H9 (cell line): Measurements from ENCODE around the gene RALBP1. TPM values are rescaled to one million over a fixed set of nuclear protein-coding genes. Genes with fewer than 3 reads are reported as not detected.
"Not testable (repeated sequence)": the region's sequence is repeated elsewhere in the genome, so short reads cannot be mapped to it uniquely, and the experiment has no call there.

ENCODE experiments used
- DNase-seq: peaks from one replicate; pipeline ENCODE4 v3.0.0-alpha.2; 2017
- H2AFZ ChIP-seq: one replicate; pipeline ENCODE4 v1.6.1; 2013; ENCODE audit warnings: mild to moderate bottlenecking, low read length, control low read depth, moderate library complexity
- H2AK5ac ChIP-seq: 2 replicates; pipeline ENCODE4 v1.6.1; 2013; ENCODE audit warnings: low read length, control low read depth, mixed read lengths; ENCODE audit not compliant: insufficient read length
- H2BK120ac ChIP-seq: one replicate; pipeline ENCODE4 v1.6.1; 2013; ENCODE audit warnings: low read depth, mild to moderate bottlenecking, low read length, control low read depth, inconsistent platforms; ENCODE audit not compliant: poor library complexity, severe bottlenecking
- H2BK12ac ChIP-seq: 2 replicates; pipeline ENCODE4 v1.6.1; 2013; ENCODE audit warnings: low read length, control low read depth, mixed read lengths, low read depth; ENCODE audit not compliant: insufficient read length
- H2BK15ac ChIP-seq: 2 replicates; pipeline ENCODE4 v1.6.1; 2013; ENCODE audit warnings: low read depth, low read length, control low read depth
- H2BK20ac ChIP-seq: one replicate; pipeline ENCODE4 v1.6.1; 2013; ENCODE audit warnings: low read depth, mild to moderate bottlenecking, low read length, control low read depth, inconsistent platforms; ENCODE audit not compliant: poor library complexity, severe bottlenecking
- H2BK5ac ChIP-seq: 2 replicates; pipeline ENCODE4 v1.6.1; 2013; ENCODE audit warnings: low read length, control low read depth, mixed read lengths; ENCODE audit not compliant: insufficient read length
- H3K14ac ChIP-seq: 2 replicates; pipeline ENCODE4 v1.6.1; 2013; ENCODE audit warnings: low read length, control low read depth; ENCODE audit not compliant: insufficient read depth
- H3K18ac ChIP-seq: 2 replicates; pipeline ENCODE4 v1.6.1; 2013; ENCODE audit warnings: low read depth, mild to moderate bottlenecking, mixed read lengths, low read length, control low read depth; ENCODE audit not compliant: insufficient read length
- H3K23ac ChIP-seq: 2 replicates; pipeline ENCODE4 v1.6.1; 2013; ENCODE audit warnings: low read length, control low read depth, mixed read lengths, low read depth; ENCODE audit not compliant: insufficient read length
- H3K23me2 ChIP-seq: 2 replicates; pipeline ENCODE4 v1.6.1; 2013; ENCODE audit warnings: low read depth, mild to moderate bottlenecking, mixed read lengths, low read length, control low read depth; ENCODE audit not compliant: insufficient read length, poor library complexity, severe bottlenecking
- H3K27ac ChIP-seq: 2 replicates; pipeline ENCODE4 v1.5.1; 2013; ENCODE audit warnings: low read length, control low read depth, mixed read lengths, low read depth; ENCODE audit not compliant: insufficient read length
- H3K27me3 ChIP-seq: 2 replicates; pipeline ENCODE4 v1.6.1; 2013; ENCODE audit warnings: low read length, control low read depth, inconsistent platforms; ENCODE audit not compliant: insufficient read depth
- H3K4ac ChIP-seq: 2 replicates; pipeline ENCODE4 v1.6.1; 2013; ENCODE audit warnings: low read depth, mild to moderate bottlenecking, control low read depth, inconsistent platforms, low read length, moderate library complexity
- H3K4me1 ChIP-seq: 2 replicates; pipeline ENCODE4 v1.6.1; 2013; ENCODE audit warnings: low read length, control low read depth, inconsistent platforms; ENCODE audit not compliant: insufficient read depth
- H3K4me2 ChIP-seq: 2 replicates; pipeline ENCODE4 v1.6.1; 2013; ENCODE audit warnings: low read length, control low read depth, mixed read lengths; ENCODE audit not compliant: insufficient read length, insufficient read depth
- H3K56ac ChIP-seq: 2 replicates; pipeline ENCODE4 v1.6.1; 2013; ENCODE audit warnings: low read depth, mild to moderate bottlenecking, mixed read lengths, low read length, control low read depth; ENCODE audit not compliant: insufficient read length
- H3K79me1 ChIP-seq: 2 replicates; pipeline ENCODE4 v1.6.1; 2013; ENCODE audit warnings: low read depth, mild to moderate bottlenecking, moderate library complexity, low read length, control low read depth, inconsistent platforms; ENCODE audit not compliant: insufficient read depth, poor library complexity, severe bottlenecking
- H3K79me2 ChIP-seq: 2 replicates; pipeline ENCODE4 v1.6.1; 2013; ENCODE audit warnings: low read length, control low read depth, inconsistent platforms; ENCODE audit not compliant: insufficient read depth
- H3K9ac ChIP-seq: 2 replicates; pipeline ENCODE4 v1.6.1; 2013; ENCODE audit warnings: low read length, control low read depth, mixed read lengths; ENCODE audit not compliant: insufficient read length; ENCODE audit errors: extremely low read depth
- H3K9me3 ChIP-seq: one replicate; pipeline ENCODE4 v1.6.1; 2013; ENCODE audit warnings: low read depth, low read length, inconsistent platforms; ENCODE audit not compliant: control insufficient read depth
- H3T11ph ChIP-seq: one replicate; pipeline ENCODE4 v1.6.1; 2013; ENCODE audit warnings: mild to moderate bottlenecking, low read length, control low read depth, inconsistent platforms
- H4K20me1 ChIP-seq: one replicate; pipeline ENCODE4 v1.6.1; 2013; ENCODE audit not compliant: control insufficient read depth, insufficient read length, insufficient read depth
- H4K5ac ChIP-seq: 2 replicates; pipeline ENCODE4 v1.6.1; 2013; ENCODE audit warnings: low read depth, mild to moderate bottlenecking, mixed read lengths, low read length, control low read depth; ENCODE audit not compliant: insufficient read length
- H4K8ac ChIP-seq: replicated peaks from 2 replicates; pipeline ENCODE4 v1.6.1; 2013; ENCODE audit warnings: low read length, control low read depth, mixed read lengths, low read depth; ENCODE audit not compliant: insufficient read length
- H4K91ac ChIP-seq: 2 replicates; pipeline ENCODE4 v1.6.1; 2013; ENCODE audit warnings: low read depth, mild to moderate bottlenecking, moderate library complexity, mixed read lengths, low read length, control low read depth; ENCODE audit not compliant: insufficient read length
- H3K27ac Mint-ChIP-seq, 3 experiments: 2 replicates in 2 of 3; 3 replicates in 1 of 3; pipeline ENCODE4 v1.8.0; 2020 to 2021; ENCODE audit warnings: mixed read lengths in 3 of 3, mild to moderate bottlenecking in 1 of 3, moderate library complexity in 1 of 3
- H3K27me3 Mint-ChIP-seq: 2 replicates; pipeline ENCODE4 v1.8.0; 2021; ENCODE audit warnings: low read depth, mild to moderate bottlenecking, moderate library complexity, mixed read lengths
- H3K36me3 Mint-ChIP-seq, 3 experiments: 2 replicates in 2 of 3; 3 replicates in 1 of 3; pipeline ENCODE4 v1.8.0; 2020 to 2021; ENCODE audit warnings: low read depth in 3 of 3, mixed read lengths in 3 of 3; ENCODE audit not compliant: insufficient read depth in 1 of 3
- H3K4me1 Mint-ChIP-seq, 2 experiments: 2 replicates each; pipeline ENCODE4 v1.8.0; 2020; ENCODE audit warnings: mixed read lengths in 2 of 2
- H3K4me3 Mint-ChIP-seq, 2 experiments: 2 replicates in 1 of 2; 3 replicates in 1 of 2; pipeline ENCODE4 v1.8.0; 2020 to 2021; ENCODE audit warnings: mild to moderate bottlenecking in 2 of 2, mixed read lengths in 2 of 2, moderate library complexity in 1 of 2
- H3K9me3 Mint-ChIP-seq, 2 experiments: 2 replicates in 1 of 2; 3 replicates in 1 of 2; pipeline ENCODE4 v1.8.0; 2020; ENCODE audit warnings: mild to moderate bottlenecking in 2 of 2, mixed read lengths in 2 of 2, moderate library complexity in 1 of 2
- CTCF ChIP-seq: fragments of 200-600 bp; sonication (generic); conservative IDR thresholded peaks from 3 replicates; pipeline ENCODE4 v1.8.0; 2021; ENCODE audit warnings: antibody characterized with exemption, mild to moderate bottlenecking
- WGBS: extraction: QIAGEN DNeasy Blood & Tissue Kit; methylation state at CpG from one replicate; pipeline ENCODE4 v1.1.7; 2013; ENCODE audit warnings: missing lambda C conversion rate, low lambda C conversion rate, mixed read lengths; ENCODE audit not compliant: insufficient read length; ENCODE audit errors: extremely low coverage; 5-methylcytosine and 5-hydroxymethylcytosine counted together
- total RNA-seq: library from RNA; stranded (reverse); gene quantifications from 2 replicates; pipeline ENCODE4 v1.2.1, GENCODE V29; 2021

The RALBP1 gene
- total RNA-seq, 1 experiment from 2014 or later = 51.0 TPM

- H3K79me1 ChIP-seq = peaks cover 3% of the 10 kb centered on the region
- H3K79me2 ChIP-seq = no peaks in the 10 kb centered on the region; the same call in 1 of the 2 replicates
- H2AK5ac ChIP-seq = no peak overlapping the region
- no peaks in the 10 kb centered on the region for H3K27me3 Mint-ChIP-seq
- TF ChIP-seq CTCF = no peak
- no peak overlapping the region for H3K23ac ChIP-seq
- no peak overlapping the region for H2BK15ac ChIP-seq
- no peak for DNase-seq
- H3K4me1 Mint-ChIP-seq = no peaks in the 10 kb centered on the region
- no peak overlapping the region for H2AFZ ChIP-seq
- no CpG with 5 or more reads among the region's 7 CpGs for WGBS
- peaks cover 3 to 30% (median 8%) of the 10 kb centered on the region in 3 experiments for H3K36me3 Mint-ChIP-seq
- no peak overlapping the region for H3K9ac ChIP-seq
- H4K5ac ChIP-seq = no peak overlapping the region
- H3K4ac ChIP-seq = no peak overlapping the region
- H4K20me1 ChIP-seq = no peaks in the 10 kb centered on the region
- H3K23me2 ChIP-seq = no peaks in the 10 kb centered on the region
- H4K8ac ChIP-seq = no peak overlapping the region
- no peak overlapping the region for H2BK12ac ChIP-seq
- H2BK120ac ChIP-seq = no peak overlapping the region
- no peaks in the 10 kb centered on the region for H3K9me3 ChIP-seq
- no peaks in the 10 kb centered on the region for H3K27me3 ChIP-seq
- H3K4me3 Mint-ChIP-seq = no peak overlapping the region
- H4K91ac ChIP-seq = no peak overlapping the region
- H3K56ac ChIP-seq = no peak overlapping the region
- no peak overlapping the region for H3K14ac ChIP-seq
- H3K18ac ChIP-seq = no peak overlapping the region
- H3K27ac Mint-ChIP-seq = no peak overlapping the region
- H3K4me2 ChIP-seq = no peak overlapping the region
- no peak overlapping the region for H3T11ph ChIP-seq
- no peak overlapping the region for H2BK20ac ChIP-seq
- no peaks in the 10 kb centered on the region for H3K4me1 ChIP-seq
- no peak overlapping the region for H3K27ac ChIP-seq
- H3K9me3 Mint-ChIP-seq = no peaks in the 10 kb centered on the region
- H2BK5ac ChIP-seq = no peak overlapping the region
These were observed 8.2 kb downstream of the RALBP1 start for GRCh38 chr18:9483526-9483925.

GRCh38 chr18:9484856-9485255 lies 9.5 kb downstream of the RALBP1 start:
- not testable (repeated sequence) for H3T11ph ChIP-seq, DNase-seq, H2AFZ ChIP-seq, H3K23me2 ChIP-seq, H4K20me1 ChIP-seq, H2BK120ac ChIP-seq, H3K27me3 ChIP-seq, H3K9me3 ChIP-seq, H3K4me2 ChIP-seq, H3K4ac ChIP-seq, H4K5ac ChIP-seq, H4K8ac ChIP-seq, H3K9ac ChIP-seq, H3K9me3 Mint-ChIP-seq, H3K4me1 Mint-ChIP-seq, H3K23ac ChIP-seq, H2BK15ac ChIP-seq, H3K79me1 ChIP-seq, H3K56ac ChIP-seq, H3K27ac Mint-ChIP-seq, H2BK12ac ChIP-seq, H3K79me2 ChIP-seq, H3K4me1 ChIP-seq, H2AK5ac ChIP-seq, H3K27ac ChIP-seq, H3K27me3 Mint-ChIP-seq, H3K4me3 Mint-ChIP-seq, H2BK20ac ChIP-seq, H3K14ac ChIP-seq, H4K91ac ChIP-seq, H2BK5ac ChIP-seq, H3K18ac ChIP-seq
- peaks cover 0 to 21% (median 2%) of the 10 kb centered on the region in 3 experiments; a peak in 5 of 7 replicates for H3K36me3 Mint-ChIP-seq
- WGBS = no CpG with 5 or more reads among the region's 2 CpGs
